ENCODE data around the gene C20orf204. TPM values are rescaled to one million over a fixed set of nuclear protein-coding genes. Genes with fewer than 3 reads are reported as not detected.

The C20orf204 gene
- total RNA-seq, 1 donor from 2014 or later = 3.0 TPM

DNA sequence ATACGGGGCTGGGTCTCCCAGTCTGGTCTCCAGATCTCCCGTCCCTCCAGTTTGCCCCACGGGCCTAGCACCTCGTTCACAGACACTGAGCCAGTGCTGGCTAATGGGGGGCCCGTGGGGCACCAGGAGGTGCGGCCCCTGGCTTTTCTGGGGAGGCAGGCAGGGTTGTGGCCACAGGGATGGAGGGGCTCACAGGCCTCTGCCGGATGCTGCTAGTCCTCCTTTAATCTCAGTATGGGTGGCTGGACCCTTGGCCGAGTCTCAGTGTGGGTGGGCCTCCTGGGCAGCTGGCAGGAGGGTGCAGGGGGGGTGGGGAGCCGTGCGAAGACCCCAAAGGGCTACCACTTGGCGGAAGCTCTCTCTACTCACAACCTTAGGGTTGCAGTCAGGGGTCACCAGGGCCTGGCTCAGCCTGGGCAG lies 15.1 kb downstream of the C20orf204 start:
- Mint-ChIP-seq H3K4me1 (ENCODE audit: unreplicated experiment) (peaks cover 13% of the 10 kb centered on the region), H3K27me3 (peaks cover 49% of the 10 kb centered on the region), H3K4me3 (no peak overlapping the region), H3K27ac (no peak overlapping the region), H3K9me3 (no peaks in the 10 kb centered on the region), H3K36me3 (no peaks in the 10 kb centered on the region)
- TF ChIP-seq, protein P1, sequence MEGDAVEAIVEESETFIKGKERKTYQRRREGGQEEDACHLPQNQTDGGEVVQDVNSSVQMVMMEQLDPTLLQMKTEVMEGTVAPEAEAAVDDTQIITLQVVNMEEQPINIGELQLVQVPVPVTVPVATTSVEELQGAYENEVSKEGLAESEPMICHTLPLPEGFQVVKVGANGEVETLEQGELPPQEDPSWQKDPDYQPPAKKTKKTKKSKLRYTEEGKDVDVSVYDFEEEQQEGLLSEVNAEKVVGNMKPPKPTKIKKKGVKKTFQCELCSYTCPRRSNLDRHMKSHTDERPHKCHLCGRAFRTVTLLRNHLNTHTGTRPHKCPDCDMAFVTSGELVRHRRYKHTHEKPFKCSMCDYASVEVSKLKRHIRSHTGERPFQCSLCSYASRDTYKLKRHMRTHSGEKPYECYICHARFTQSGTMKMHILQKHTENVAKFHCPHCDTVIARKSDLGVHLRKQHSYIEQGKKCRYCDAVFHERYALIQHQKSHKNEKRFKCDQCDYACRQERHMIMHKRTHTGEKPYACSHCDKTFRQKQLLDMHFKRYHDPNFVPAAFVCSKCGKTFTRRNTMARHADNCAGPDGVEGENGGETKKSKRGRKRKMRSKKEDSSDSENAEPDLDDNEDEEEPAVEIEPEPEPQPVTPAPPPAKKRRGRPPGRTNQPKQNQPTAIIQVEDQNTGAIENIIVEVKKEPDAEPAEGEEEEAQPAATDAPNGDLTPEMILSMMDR (conservative IDR thresholded peaks at IDR 0.05) = no peak
- DNase-seq (ENCODE audit: extremely low spot score, unreplicated experiment) = no peak

DNA sequence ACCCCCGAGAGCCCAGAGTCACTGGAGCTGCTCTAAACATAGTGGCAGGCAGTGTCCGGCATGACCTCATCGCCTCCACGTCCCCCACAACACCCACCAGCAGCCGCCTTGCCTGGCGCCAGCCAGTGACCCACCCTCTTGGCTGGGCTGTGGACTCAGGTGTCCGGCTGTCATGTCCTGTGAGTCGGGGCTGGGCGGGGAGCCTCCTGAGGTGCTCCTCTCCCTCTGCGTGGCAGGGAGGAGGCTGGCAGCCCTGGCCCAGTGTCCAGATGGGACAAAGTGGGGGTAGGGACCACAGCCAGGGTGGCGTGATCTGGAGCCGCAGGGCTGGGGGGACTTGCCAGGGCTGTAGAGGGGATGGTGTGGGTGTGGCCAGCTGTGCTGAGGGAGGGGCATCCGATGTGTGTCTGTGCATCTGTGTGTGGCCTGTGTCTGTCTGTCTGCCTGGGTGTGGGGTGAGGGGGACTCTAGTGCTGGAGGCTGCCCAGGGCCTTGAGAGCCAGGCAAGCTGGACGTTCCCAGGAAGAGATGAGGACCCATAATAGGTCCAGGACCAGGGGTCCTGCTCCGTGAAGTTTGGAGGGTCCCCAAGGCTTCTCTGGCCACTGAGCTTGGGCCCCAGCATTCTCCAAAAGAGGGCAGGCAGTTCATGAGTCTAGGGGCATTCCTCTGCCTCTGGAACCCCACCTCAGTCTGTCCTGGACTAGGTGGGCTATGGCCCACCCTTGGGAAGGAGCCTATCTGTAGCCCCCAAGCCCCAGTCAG lies 15.8 kb downstream of the C20orf204 start:
- peaks cover 13% of the 10 kb centered on the region for H3K4me1 Mint-ChIP-seq (ENCODE audit: unreplicated experiment)
- no peak overlapping the region for H3K27ac Mint-ChIP-seq
- no peaks in the 10 kb centered on the region for H3K9me3 Mint-ChIP-seq
- no peak overlapping the region for H3K4me3 Mint-ChIP-seq
- no peak for DNase-seq (ENCODE audit: extremely low spot score, unreplicated experiment)
- TF ChIP-seq, protein P1 (conservative IDR thresholded peaks at IDR 0.05) = no peak
- H3K36me3 Mint-ChIP-seq = no peaks in the 10 kb centered on the region
- peaks cover 42% of the 10 kb centered on the region for H3K27me3 Mint-ChIP-seq

DNA sequence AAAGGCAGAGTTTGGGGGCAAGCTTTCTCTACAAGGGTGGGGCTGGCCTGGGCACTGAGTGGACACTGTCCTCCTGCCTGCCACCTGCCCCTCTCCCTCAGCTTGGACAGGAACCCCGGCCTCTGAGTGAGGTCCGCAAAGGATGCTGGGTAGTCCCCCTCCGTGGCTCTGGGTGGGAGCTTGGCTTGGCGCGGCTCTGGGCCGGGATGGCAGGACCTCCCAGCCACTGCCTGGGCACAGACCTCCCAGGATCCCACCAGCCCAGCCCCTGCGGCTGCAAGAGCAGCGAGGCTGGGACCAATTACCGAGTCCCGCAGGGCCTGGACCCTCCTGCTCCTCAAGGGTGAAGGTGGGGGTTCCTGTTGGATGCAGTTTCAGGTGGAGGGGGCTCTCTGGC lies 16.3 kb downstream of the C20orf204 start:
- H3K4me1 Mint-ChIP-seq (ENCODE audit: unreplicated experiment) = peaks cover 13% of the 10 kb centered on the region
- H3K36me3 Mint-ChIP-seq = no peaks in the 10 kb centered on the region
- peaks cover 36% of the 10 kb centered on the region for H3K27me3 Mint-ChIP-seq
- TF ChIP-seq, protein P1 (conservative IDR thresholded peaks at IDR 0.05) = no peak
- H3K4me3 Mint-ChIP-seq = no peak overlapping the region
- no peak overlapping the region for H3K27ac Mint-ChIP-seq
- DNase-seq (ENCODE audit: extremely low spot score, unreplicated experiment) = no peak
- H3K9me3 Mint-ChIP-seq = no peaks in the 10 kb centered on the region

DNA sequence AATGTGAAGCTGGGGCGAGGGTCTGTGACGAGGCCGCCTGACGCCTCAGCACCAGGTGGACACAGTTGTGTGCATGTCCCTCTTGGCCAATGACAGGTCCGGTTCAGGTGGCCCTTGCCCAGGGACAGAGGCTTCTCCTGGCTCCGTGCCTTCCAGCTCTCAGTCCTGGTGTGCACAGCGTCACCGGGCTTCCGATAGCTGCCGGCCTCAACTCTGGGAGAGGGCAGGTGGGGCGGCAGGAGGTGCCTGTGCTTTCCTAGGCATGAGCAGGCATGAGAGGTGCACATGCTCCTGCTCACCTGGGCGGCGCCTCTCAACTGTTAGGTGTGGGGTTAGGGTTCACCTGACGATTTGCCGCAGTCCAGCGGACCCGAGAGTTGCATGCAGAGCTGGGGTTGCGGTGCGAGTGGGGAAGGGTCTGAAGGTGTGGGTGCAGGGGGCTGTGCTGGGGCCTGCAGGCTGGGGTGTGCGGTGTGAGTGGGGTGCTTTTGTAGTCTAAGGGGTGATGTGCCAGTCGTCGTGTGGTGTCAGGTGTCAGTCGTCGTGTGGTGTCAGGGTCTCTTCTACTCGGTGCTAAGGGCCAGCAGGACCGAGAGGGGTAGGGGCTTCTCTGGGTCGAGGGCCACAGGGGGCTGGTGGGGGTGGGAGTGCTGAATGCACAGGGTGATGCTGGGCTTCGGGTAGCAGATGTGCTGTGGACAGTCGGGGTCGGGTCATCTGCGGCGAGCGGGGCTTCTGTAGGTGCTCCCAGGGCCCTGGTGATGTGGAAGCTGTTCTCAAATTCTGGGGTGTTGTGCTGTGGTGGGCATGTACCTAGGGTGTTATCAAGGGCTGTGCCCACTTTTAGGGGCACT lies 17.2 kb downstream of the C20orf204 start:
- Mint-ChIP-seq H3K27me3 (peaks cover 28% of the 10 kb centered on the region), H3K9me3 (no peaks in the 10 kb centered on the region), H3K4me3 (no peak overlapping the region), H3K36me3 (no peaks in the 10 kb centered on the region), H3K27ac (peak overlapping the region; percentile 39), H3K4me1 (ENCODE audit: unreplicated experiment) (peaks cover 13% of the 10 kb centered on the region)
- TF ChIP-seq, protein P1 (conservative IDR thresholded peaks at IDR 0.05) = no peak
- DNase-seq (ENCODE audit: extremely low spot score, unreplicated experiment) = no peak

DNA sequence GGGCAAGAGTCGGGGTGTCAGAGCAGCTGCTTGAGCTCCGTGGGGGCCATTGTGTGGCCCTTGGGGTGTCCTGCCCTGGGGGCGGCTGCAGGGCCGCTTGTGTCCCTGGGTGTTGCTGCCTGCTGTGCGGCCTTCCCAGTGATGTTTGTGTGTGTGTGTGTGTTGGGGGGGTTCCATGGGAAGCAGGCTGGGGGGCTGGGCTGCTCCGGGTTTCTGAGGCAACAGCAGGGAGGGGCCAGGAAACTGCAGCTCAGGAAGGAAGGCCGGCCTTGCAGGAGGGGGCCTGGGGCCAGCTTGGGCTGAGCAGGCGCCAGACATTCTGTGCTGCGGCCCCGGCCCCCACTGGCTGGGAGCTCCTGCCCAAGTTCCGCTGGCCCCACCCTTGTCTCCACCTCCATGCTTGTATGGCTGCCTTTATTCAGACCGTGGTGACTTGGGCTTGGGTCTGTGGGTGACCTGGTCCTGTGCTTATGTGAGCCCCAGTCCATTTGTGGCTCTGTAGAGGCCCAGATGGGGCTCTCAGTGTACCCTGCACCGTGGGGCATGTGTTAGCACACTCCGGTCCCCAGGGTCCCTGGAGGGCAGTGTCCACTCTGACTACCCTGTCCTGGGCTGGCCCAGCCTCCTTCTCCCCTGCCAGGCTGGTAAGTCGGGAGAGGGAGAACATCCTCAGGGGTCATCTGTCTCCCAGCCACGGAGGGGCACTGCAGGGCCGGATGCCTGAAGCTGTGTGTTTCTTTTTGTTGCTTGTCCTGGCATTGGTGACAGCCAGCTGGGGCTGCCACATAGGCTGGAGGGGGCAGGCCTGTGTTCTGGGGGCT lies 18.1 kb downstream of the C20orf204 start:
- H3K27me3 Mint-ChIP-seq = peaks cover 26% of the 10 kb centered on the region
- H3K9me3 Mint-ChIP-seq = no peaks in the 10 kb centered on the region
- no peak overlapping the region for H3K4me3 Mint-ChIP-seq
- TF ChIP-seq, protein P1 (conservative IDR thresholded peaks at IDR 0.05) = peak; percentile 48
- H3K36me3 Mint-ChIP-seq = no peaks in the 10 kb centered on the region
- no peak for DNase-seq (ENCODE audit: extremely low spot score, unreplicated experiment)
- peaks cover 13% of the 10 kb centered on the region for H3K4me1 Mint-ChIP-seq (ENCODE audit: unreplicated experiment)
- H3K27ac Mint-ChIP-seq = no peak overlapping the region
